ENCODE data around the gene DRC3. TPM values are rescaled to one million over a fixed set of nuclear protein-coding genes. Genes with fewer than 3 reads are reported as not detected.
A peak's percentile ranks its signal among the peaks of the same experiment; 100 is the strongest.

The DRC3 gene
- polyA plus RNA-seq, 1 donor from 2014 or later = 1.9 TPM

DNA sequence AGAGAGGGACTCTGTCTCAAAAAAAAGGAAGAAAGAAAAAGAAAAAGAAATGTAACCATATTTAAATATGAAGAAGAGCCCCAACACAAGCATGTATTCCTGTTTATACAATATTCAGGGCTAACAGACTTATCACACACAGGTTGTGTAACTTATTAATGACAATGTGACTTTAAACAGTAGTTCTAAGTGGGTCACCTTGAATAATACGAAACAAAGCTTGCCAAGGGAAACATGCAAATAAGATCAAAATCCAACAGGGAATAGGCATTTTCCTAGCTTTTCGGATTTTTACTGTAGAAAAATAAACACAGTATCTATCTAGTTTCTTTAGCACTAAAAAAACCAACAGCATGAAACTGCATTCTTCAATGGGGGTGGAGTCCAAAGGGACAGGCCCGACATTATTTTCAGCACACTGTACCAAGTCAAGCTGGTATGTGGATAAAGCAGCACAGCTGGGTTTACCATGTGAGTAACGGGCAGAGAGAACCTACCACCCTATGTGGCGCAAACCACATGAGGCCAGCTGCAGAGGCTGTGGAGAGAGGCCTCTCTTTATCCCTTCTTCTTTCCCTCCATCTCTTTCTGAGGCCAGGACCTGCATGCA lies 45.7 kb upstream of the DRC3 start:
- Histone ChIP-seq H3K27ac (ENCODE audit: low read length) (no peak overlapping the region), H3K9ac (ENCODE audit: low read length) (no peak overlapping the region), H4K20me1 (ENCODE audit: insufficient read depth) (no peaks in the 10 kb centered on the region), H3K4me2 (ENCODE audit: low read length) (no peak overlapping the region), H3K36me3 (ENCODE audit: insufficient read depth, low read length) (no peaks in the 10 kb centered on the region), H3K9me3 (ENCODE audit: low read length) (no peaks in the 10 kb centered on the region), H2AFZ (ENCODE audit: low read depth, low read length) (no peak overlapping the region), H3K27me3 (ENCODE audit: insufficient read depth, low read depth, low read length) (no peaks in the 10 kb centered on the region), H3K9me2 (ENCODE audit: insufficient read depth, low read length) (no peaks in the 10 kb centered on the region), H3K79me2 (replicated peaks; ENCODE audit: insufficient read depth, low read length) (peaks cover 9% of the 10 kb centered on the region), H3F3A (ENCODE audit: insufficient read depth, low read length, poor library complexity, severe bottlenecking) (peaks cover 3% of the 10 kb centered on the region), H3K4me3 (ENCODE audit: low read length) (no peak overlapping the region)
- TF ChIP-seq, protein P1, sequence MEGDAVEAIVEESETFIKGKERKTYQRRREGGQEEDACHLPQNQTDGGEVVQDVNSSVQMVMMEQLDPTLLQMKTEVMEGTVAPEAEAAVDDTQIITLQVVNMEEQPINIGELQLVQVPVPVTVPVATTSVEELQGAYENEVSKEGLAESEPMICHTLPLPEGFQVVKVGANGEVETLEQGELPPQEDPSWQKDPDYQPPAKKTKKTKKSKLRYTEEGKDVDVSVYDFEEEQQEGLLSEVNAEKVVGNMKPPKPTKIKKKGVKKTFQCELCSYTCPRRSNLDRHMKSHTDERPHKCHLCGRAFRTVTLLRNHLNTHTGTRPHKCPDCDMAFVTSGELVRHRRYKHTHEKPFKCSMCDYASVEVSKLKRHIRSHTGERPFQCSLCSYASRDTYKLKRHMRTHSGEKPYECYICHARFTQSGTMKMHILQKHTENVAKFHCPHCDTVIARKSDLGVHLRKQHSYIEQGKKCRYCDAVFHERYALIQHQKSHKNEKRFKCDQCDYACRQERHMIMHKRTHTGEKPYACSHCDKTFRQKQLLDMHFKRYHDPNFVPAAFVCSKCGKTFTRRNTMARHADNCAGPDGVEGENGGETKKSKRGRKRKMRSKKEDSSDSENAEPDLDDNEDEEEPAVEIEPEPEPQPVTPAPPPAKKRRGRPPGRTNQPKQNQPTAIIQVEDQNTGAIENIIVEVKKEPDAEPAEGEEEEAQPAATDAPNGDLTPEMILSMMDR (IDR thresholded peaks at IDR 0.05; ENCODE audit: poor library complexity, severe bottlenecking) = no peak
- no peak for TF ChIP-seq RAD21 (conservative IDR thresholded peaks at IDR 0.05)
- TF ChIP-seq TAF1 (IDR thresholded peaks at IDR 0.05; ENCODE audit: low read depth) = no peak
- no peak for TF ChIP-seq POLR2AphosphoS5 (IDR thresholded peaks at IDR 0.05)
- no peak for TF ChIP-seq EZH2 (IDR thresholded peaks at IDR 0.05; ENCODE audit: borderline replicate concordance, insufficient read depth, low read length, poor library complexity, severe bottlenecking)
- no peak for TF ChIP-seq MXI1 (conservative IDR thresholded peaks at IDR 0.05; ENCODE audit: poor library complexity, severe bottlenecking)
- TF ChIP-seq SMC3 (conservative IDR thresholded peaks at IDR 0.05; ENCODE audit: poor library complexity) = no peak
- TF ChIP-seq EP300 (conservative IDR thresholded peaks at IDR 0.05; ENCODE audit: poor library complexity, severe bottlenecking) = no peak
- TF ChIP-seq, protein P2, sequence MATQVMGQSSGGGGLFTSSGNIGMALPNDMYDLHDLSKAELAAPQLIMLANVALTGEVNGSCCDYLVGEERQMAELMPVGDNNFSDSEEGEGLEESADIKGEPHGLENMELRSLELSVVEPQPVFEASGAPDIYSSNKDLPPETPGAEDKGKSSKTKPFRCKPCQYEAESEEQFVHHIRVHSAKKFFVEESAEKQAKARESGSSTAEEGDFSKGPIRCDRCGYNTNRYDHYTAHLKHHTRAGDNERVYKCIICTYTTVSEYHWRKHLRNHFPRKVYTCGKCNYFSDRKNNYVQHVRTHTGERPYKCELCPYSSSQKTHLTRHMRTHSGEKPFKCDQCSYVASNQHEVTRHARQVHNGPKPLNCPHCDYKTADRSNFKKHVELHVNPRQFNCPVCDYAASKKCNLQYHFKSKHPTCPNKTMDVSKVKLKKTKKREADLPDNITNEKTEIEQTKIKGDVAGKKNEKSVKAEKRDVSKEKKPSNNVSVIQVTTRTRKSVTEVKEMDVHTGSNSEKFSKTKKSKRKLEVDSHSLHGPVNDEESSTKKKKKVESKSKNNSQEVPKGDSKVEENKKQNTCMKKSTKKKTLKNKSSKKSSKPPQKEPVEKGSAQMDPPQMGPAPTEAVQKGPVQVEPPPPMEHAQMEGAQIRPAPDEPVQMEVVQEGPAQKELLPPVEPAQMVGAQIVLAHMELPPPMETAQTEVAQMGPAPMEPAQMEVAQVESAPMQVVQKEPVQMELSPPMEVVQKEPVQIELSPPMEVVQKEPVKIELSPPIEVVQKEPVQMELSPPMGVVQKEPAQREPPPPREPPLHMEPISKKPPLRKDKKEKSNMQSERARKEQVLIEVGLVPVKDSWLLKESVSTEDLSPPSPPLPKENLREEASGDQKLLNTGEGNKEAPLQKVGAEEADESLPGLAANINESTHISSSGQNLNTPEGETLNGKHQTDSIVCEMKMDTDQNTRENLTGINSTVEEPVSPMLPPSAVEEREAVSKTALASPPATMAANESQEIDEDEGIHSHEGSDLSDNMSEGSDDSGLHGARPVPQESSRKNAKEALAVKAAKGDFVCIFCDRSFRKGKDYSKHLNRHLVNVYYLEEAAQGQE (IDR thresholded peaks at IDR 0.05; ENCODE audit: borderline replicate concordance) = no peak

DNA sequence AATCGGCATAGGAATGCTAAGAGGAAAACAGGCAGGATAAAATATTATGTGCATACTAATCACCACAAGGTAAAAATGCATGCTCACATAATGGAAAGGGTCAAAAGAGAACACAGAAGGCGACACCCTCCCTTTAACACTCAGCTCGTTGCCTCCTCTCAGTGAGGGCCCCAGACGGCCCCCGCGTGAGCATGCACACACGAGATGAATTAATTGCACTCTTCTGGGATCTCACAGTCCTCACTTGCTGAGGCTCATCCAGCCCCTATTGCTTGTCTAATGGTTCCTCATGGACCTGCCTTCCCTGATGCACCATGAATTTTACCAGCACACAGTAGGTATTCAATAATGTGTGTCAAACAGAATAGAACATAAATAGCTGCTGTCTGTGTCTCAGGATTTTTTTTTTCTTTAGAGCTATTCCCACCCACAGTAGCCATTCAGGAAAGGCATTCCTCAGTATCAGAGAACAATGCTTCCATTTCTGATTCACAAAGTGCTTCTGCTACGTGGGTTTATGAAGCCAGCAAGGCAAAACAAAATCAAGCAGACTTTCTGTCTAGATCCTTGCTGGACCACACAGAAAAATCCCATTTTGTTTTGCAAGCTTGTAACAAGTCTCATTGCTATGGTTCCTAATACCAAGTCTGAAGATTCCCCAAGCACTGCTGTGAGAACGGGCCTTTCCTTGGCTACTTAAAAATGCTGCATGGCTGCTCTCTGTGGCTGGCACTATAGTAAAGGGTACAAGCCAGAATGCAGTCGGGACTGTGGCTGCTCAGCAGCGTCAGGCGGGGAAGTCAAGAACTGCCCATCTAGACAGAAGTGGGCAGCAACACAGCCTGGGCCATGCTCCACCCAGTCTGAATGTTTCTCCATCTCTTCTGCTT lies 44.0 kb upstream of the DRC3 start:
- Histone ChIP-seq H3K4me3 (ENCODE audit: low read length) (peak overlapping the region; percentile 8), H3K9ac (ENCODE audit: low read length) (peak overlapping the region; percentile 36), H3K27me3 (ENCODE audit: insufficient read depth, low read depth, low read length) (no peaks in the 10 kb centered on the region), H3K9me3 (ENCODE audit: low read length) (no peaks in the 10 kb centered on the region), H3K36me3 (ENCODE audit: insufficient read depth, low read length) (no peaks in the 10 kb centered on the region), H3K4me2 (ENCODE audit: low read length) (no peak overlapping the region), H2AFZ (ENCODE audit: low read depth, low read length) (no peak overlapping the region), H3K9me2 (ENCODE audit: insufficient read depth, low read length) (no peaks in the 10 kb centered on the region), H3F3A (ENCODE audit: insufficient read depth, low read length, poor library complexity, severe bottlenecking) (peaks cover 3% of the 10 kb centered on the region), H3K27ac (ENCODE audit: low read length) (peak overlapping the region; percentile 68), H4K20me1 (ENCODE audit: insufficient read depth) (no peaks in the 10 kb centered on the region), H3K79me2 (replicated peaks; ENCODE audit: insufficient read depth, low read length) (peaks cover 16% of the 10 kb centered on the region)
- TF ChIP-seq EP300 (conservative IDR thresholded peaks at IDR 0.05; ENCODE audit: poor library complexity, severe bottlenecking) = no peak
- TF ChIP-seq TAF1 (IDR thresholded peaks at IDR 0.05; ENCODE audit: low read depth) = no peak
- no peak for TF ChIP-seq EZH2 (IDR thresholded peaks at IDR 0.05; ENCODE audit: borderline replicate concordance, insufficient read depth, low read length, poor library complexity, severe bottlenecking)
- no peak for TF ChIP-seq RAD21 (conservative IDR thresholded peaks at IDR 0.05)
- TF ChIP-seq POLR2AphosphoS5 (IDR thresholded peaks at IDR 0.05) = no peak
- TF ChIP-seq, protein P1 (IDR thresholded peaks at IDR 0.05; ENCODE audit: poor library complexity, severe bottlenecking) = no peak
- no peak for TF ChIP-seq SMC3 (conservative IDR thresholded peaks at IDR 0.05; ENCODE audit: poor library complexity)
- TF ChIP-seq MXI1 (conservative IDR thresholded peaks at IDR 0.05; ENCODE audit: poor library complexity, severe bottlenecking) = no peak
- TF ChIP-seq, protein P2 (IDR thresholded peaks at IDR 0.05; ENCODE audit: borderline replicate concordance) = no peak

Data from neural cell (in vitro differentiated cells).